Measurements from ENCODE around the gene ADAMTS12. TPM values are rescaled to one million over a fixed set of nuclear protein-coding genes. Genes with fewer than 3 reads are reported as not detected.

ADAMTS12 gene, protein sequence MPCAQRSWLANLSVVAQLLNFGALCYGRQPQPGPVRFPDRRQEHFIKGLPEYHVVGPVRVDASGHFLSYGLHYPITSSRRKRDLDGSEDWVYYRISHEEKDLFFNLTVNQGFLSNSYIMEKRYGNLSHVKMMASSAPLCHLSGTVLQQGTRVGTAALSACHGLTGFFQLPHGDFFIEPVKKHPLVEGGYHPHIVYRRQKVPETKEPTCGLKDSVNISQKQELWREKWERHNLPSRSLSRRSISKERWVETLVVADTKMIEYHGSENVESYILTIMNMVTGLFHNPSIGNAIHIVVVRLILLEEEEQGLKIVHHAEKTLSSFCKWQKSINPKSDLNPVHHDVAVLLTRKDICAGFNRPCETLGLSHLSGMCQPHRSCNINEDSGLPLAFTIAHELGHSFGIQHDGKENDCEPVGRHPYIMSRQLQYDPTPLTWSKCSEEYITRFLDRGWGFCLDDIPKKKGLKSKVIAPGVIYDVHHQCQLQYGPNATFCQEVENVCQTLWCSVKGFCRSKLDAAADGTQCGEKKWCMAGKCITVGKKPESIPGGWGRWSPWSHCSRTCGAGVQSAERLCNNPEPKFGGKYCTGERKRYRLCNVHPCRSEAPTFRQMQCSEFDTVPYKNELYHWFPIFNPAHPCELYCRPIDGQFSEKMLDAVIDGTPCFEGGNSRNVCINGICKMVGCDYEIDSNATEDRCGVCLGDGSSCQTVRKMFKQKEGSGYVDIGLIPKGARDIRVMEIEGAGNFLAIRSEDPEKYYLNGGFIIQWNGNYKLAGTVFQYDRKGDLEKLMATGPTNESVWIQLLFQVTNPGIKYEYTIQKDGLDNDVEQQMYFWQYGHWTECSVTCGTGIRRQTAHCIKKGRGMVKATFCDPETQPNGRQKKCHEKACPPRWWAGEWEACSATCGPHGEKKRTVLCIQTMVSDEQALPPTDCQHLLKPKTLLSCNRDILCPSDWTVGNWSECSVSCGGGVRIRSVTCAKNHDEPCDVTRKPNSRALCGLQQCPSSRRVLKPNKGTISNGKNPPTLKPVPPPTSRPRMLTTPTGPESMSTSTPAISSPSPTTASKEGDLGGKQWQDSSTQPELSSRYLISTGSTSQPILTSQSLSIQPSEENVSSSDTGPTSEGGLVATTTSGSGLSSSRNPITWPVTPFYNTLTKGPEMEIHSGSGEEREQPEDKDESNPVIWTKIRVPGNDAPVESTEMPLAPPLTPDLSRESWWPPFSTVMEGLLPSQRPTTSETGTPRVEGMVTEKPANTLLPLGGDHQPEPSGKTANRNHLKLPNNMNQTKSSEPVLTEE (N-terminal part only)
- polyA plus RNA-seq, result 1 to 10 TPM in 1 of 4 donors, under 1 TPM in 2, not detected in 1; 0.37 to 2.8 (median 0.54) TPM
- long read RNA-seq, donor 1, result 0 reads
- long read RNA-seq, donor 2, result 0 reads
- long read RNA-seq, donor 3, partial matches to known transcripts, result 0 of 1 reads
- long read RNA-seq, donor 3, other reads (novel, unspliced or antisense), result 0 of 1 reads
- long read RNA-seq, donor 4, result 0 reads
- long read RNA-seq, donor 5, partial matches to known transcripts, result 0 of 1 reads
- long read RNA-seq, donor 5, other reads (novel, unspliced or antisense), result 0 of 1 reads
- long read RNA-seq, donor 6, result 0 reads
- long read RNA-seq, donor 7, transcript ADAMTS12-206 (3 exons, 1,003 nt), result major isoform, 17 of 17 reads
- long read RNA-seq, donor 7, partial matches to known transcripts, result 0 of 17 reads
- long read RNA-seq, donor 7, other reads (novel, unspliced or antisense), result 0 of 17 reads
- long read RNA-seq, donor 8, result 0 reads
- long read RNA-seq, donor 9, result 0 reads
- long read RNA-seq, donor 10, result 0 reads

DNA sequence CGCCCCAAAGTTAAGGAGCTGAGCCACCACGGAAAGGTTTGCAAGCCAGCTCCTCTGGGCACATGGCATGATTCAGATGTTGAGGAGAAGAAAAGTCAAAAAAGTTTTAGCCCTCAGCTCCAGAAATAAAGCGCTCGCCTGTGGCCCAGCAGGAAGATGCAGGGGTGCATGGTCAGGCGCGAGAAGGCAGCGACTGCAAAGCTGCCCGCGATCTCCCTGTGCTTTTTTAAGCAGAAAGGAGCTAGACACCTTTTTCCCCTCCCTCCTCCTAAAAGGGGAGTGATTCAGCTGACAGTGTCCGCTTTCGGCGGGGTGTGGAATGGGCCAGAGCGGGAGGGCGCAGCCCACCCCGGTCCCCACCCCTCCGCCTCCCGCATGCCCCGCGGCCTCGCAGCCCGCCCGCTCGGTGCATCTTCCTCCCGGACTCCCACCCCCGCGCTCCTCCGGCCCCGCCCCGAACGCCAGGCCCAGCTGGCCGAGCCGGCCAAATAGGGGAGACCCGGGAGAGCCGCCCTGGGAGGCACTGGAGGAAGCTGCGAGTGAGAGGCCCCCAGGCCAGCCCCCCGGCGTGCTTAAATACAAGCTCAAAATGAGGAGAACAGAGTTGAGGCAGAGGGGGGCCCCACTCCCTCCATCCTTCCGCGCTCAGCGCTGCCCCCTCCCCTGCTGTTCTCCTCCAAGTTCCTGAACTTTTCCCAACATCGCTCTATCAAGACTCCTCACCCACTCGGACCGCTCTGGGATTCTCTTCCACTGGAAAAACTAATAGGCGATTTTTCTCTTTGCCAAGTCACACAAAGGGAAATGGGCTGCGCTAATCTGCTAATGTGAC, at the start of gene ADAMTS12:
ADAMTS12 (minus strand) TSS at position 203 of the 832 bp plus-strand sequence; CDS start at position 69, 134 bp downstream.
- H3K4me3 ChIP-seq (ENCODE audit: low read depth in 1 of 3, low read length in 3 of 3), result peak within 1 kb of the TSS in 1 of 3 donors; percentile 48
- DNase-seq (peak in 1 of 2 donors; percentile 24), FAIRE-seq (no peak)
- H3K9me3 ChIP-seq (ENCODE audit: control insufficient read depth in 2 of 2, insufficient read depth in 1 of 2, low read depth in 1 of 2, low read length in 1 of 2), result no peaks in the 10 kb centered on the region
- H3K27ac ChIP-seq (ENCODE audit: low read depth in 1 of 3, low read length in 2 of 3), result peak within 1 kb of the TSS in 2 of 3 donors; percentile 18 to 27
- H3K27me3 ChIP-seq (ENCODE audit: control insufficient read depth in 3 of 3, insufficient read depth in 3 of 3, low read length in 3 of 3), result peaks cover 0 to 39% (median 0%) of the 10 kb centered on the region in 3 donors
- no peaks in the 10 kb centered on the region for H3K4me1 ChIP-seq (ENCODE audit: control insufficient read depth in 3 of 3, insufficient read depth in 2 of 3, low read depth in 1 of 3, low read length in 2 of 3)
- WGBS, 3 donors, result 6 to 12% (median 10%) methylated on average over 39 to 45 of the region's 45 CpGs
- H3K36me3 ChIP-seq (ENCODE audit: control insufficient read depth in 3 of 3, insufficient read depth in 2 of 3, low read depth in 1 of 3, low read length in 3 of 3), result no peaks in the 10 kb centered on the region

DNA sequence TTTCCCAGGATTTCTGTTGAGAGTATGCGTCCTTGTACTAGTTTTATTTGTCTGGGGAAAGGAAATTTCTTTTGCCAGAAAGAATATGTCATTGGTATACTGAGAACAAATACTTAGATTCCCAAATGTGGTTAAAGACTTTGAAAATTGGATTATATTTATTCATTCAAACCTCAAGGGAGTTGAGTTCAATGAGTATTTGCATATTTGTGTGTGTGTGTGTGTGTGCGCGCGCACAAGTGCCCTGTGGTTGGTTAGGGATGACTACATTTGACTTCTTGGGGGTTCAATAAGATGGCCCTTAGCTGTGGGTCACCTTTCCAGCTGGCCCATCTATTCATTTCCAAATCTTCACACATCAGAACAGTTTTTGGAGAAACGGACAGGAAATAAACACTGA, 49.3 kb upstream of the ADAMTS12 start:
- no peak for FAIRE-seq
- peaks cover 0 to 70% (median 41%) of the 10 kb centered on the region in 3 donors for H3K27me3 ChIP-seq (ENCODE audit: control insufficient read depth in 3 of 3, insufficient read depth in 3 of 3, low read length in 3 of 3)
- no peaks in the 10 kb centered on the region for H3K36me3 ChIP-seq (ENCODE audit: control insufficient read depth in 3 of 3, insufficient read depth in 2 of 3, low read depth in 1 of 3, low read length in 3 of 3)
- 76 to 88% (median 88%) methylated on average over 5 of the region's 5 CpGs for WGBS, 3 donors
- H3K27ac ChIP-seq (ENCODE audit: low read depth in 1 of 3, low read length in 2 of 3), result no peak overlapping the region
- H3K9me3 ChIP-seq (ENCODE audit: control insufficient read depth in 2 of 2, insufficient read depth in 1 of 2, low read depth in 1 of 2, low read length in 1 of 2), result no peaks in the 10 kb centered on the region
- no peak overlapping the region for H3K4me3 ChIP-seq (ENCODE audit: low read depth in 1 of 3, low read length in 3 of 3)
- DNase-seq, result no peak
- H3K4me1 ChIP-seq (ENCODE audit: control insufficient read depth in 3 of 3, insufficient read depth in 2 of 3, low read depth in 1 of 3, low read length in 2 of 3), result peaks cover 0 to 3% (median 0%) of the 10 kb centered on the region in 3 donors

DNA sequence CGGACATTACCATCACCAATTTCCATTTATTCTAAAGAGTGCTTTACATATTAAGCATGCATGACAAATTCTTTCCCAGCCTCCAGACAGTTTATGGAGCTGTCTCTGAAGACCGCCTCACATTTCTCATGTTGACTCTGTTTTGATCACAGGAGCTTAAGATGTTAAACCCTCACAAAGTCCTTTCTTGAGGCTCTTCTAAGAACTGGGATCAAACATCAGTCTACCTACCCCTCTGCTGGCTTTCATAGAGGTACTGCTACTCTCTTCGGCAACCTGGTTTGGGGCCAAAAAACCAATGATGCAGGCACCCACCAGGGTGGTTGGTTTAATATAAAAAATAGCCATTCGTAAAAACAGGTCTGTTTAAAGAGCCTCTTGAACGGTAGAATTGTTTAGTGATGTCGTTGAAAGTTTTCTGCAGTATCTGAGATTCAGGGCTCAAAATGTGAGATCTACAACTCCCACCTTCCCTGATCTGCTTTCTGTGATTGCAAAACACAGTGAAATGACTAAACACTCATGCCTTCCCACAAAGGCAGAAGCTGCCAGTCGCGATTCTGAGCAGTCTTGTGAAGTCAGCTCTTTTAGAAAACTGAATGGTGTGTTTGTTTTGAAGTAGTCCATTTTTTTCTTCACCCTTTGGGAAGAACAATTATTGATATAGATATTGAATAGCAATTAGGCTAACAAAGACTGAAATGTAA, 47.9 kb upstream of the ADAMTS12 start:
- no peak for FAIRE-seq
- no peak for DNase-seq
- peaks cover 0 to 75% (median 41%) of the 10 kb centered on the region in 3 donors for H3K27me3 ChIP-seq (ENCODE audit: control insufficient read depth in 3 of 3, insufficient read depth in 3 of 3, low read length in 3 of 3)
- H3K4me1 ChIP-seq (ENCODE audit: control insufficient read depth in 3 of 3, insufficient read depth in 2 of 3, low read depth in 1 of 3, low read length in 2 of 3), result peaks cover 0 to 3% (median 0%) of the 10 kb centered on the region in 3 donors
- WGBS, 3 donors, result 77 to 81% (median 77%) methylated on average over 8 of the region's 8 CpGs
- no peaks in the 10 kb centered on the region for H3K9me3 ChIP-seq (ENCODE audit: control insufficient read depth in 2 of 2, insufficient read depth in 1 of 2, low read depth in 1 of 2, low read length in 1 of 2)
- no peaks in the 10 kb centered on the region for H3K36me3 ChIP-seq (ENCODE audit: control insufficient read depth in 3 of 3, insufficient read depth in 2 of 3, low read depth in 1 of 3, low read length in 3 of 3)
- no peak overlapping the region for H3K4me3 ChIP-seq (ENCODE audit: low read depth in 1 of 3, low read length in 3 of 3)
- no peak overlapping the region for H3K27ac ChIP-seq (ENCODE audit: low read depth in 1 of 3, low read length in 2 of 3)

DNA sequence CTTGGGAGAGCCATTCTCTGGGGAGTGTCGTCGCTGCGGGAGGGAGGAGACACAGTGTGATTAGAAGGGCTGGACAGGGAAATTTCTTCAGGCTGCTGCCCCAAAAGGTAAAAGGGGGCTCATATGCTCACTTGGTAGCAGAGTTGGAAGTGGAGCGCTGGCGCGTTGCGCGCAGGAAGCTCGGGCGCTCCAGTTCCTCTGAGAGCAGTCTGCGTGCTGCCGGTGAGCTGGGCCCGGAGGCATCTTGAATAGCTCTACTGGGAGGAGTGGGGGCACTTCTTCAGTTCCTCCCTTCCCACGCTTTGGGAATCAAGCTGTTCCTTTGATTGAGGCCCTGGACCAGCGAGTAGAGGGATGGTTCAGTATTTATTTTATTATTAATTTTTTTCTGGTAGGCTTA, 47.1 kb upstream of the ADAMTS12 start:
- Histone ChIP-seq H3K9me3 (ENCODE audit: control insufficient read depth in 2 of 2, insufficient read depth in 1 of 2, low read depth in 1 of 2, low read length in 1 of 2) (no peaks in the 10 kb centered on the region), H3K36me3 (ENCODE audit: control insufficient read depth in 3 of 3, insufficient read depth in 2 of 3, low read depth in 1 of 3, low read length in 3 of 3) (no peaks in the 10 kb centered on the region), H3K27ac (ENCODE audit: low read depth in 1 of 3, low read length in 2 of 3) (no peak overlapping the region), H3K4me3 (ENCODE audit: low read depth in 1 of 3, low read length in 3 of 3) (no peak overlapping the region), H3K27me3 (ENCODE audit: control insufficient read depth in 3 of 3, insufficient read depth in 3 of 3, low read length in 3 of 3) (peaks cover 0 to 73% (median 37%) of the 10 kb centered on the region in 3 donors), H3K4me1 (ENCODE audit: control insufficient read depth in 3 of 3, insufficient read depth in 2 of 3, low read depth in 1 of 3, low read length in 2 of 3) (peaks cover 0 to 3% (median 0%) of the 10 kb centered on the region in 3 donors)
- no peak for DNase-seq
- WGBS, 3 donors, result 14 to 61% (median 36%) methylated on average over 15 of the region's 15 CpGs
- no peak for FAIRE-seq

DNA sequence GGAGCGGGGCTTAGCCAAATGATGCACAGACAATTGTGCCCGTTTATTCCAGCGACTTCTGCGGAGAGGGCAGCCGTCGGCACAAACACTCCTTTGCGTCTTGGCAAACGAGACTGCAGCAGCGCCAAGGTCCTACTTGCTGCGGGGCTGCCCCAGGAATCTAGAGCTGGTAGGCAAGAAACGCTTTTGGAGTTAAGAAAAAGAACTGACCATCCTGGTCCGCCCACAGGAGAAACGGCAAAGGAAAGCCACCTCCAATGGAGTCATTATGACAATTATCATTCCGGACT, 46.7 kb upstream of the ADAMTS12 start:
- Histone ChIP-seq H3K9me3 (ENCODE audit: control insufficient read depth in 2 of 2, insufficient read depth in 1 of 2, low read depth in 1 of 2, low read length in 1 of 2) (no peaks in the 10 kb centered on the region), H3K4me1 (ENCODE audit: control insufficient read depth in 3 of 3, insufficient read depth in 2 of 3, low read depth in 1 of 3, low read length in 2 of 3) (peaks cover 0 to 3% (median 0%) of the 10 kb centered on the region in 3 donors), H3K27me3 (ENCODE audit: control insufficient read depth in 3 of 3, insufficient read depth in 3 of 3, low read length in 3 of 3) (peaks cover 0 to 73% (median 37%) of the 10 kb centered on the region in 3 donors), H3K36me3 (ENCODE audit: control insufficient read depth in 3 of 3, insufficient read depth in 2 of 3, low read depth in 1 of 3, low read length in 3 of 3) (no peaks in the 10 kb centered on the region), H3K27ac (ENCODE audit: low read depth in 1 of 3, low read length in 2 of 3) (no peak overlapping the region), H3K4me3 (ENCODE audit: low read depth in 1 of 3, low read length in 3 of 3) (no peak overlapping the region)
- WGBS, 3 donors, result 25 to 47% (median 38%) methylated on average over 14 of the region's 14 CpGs
- FAIRE-seq, result no peak
- no peak for DNase-seq

DNA sequence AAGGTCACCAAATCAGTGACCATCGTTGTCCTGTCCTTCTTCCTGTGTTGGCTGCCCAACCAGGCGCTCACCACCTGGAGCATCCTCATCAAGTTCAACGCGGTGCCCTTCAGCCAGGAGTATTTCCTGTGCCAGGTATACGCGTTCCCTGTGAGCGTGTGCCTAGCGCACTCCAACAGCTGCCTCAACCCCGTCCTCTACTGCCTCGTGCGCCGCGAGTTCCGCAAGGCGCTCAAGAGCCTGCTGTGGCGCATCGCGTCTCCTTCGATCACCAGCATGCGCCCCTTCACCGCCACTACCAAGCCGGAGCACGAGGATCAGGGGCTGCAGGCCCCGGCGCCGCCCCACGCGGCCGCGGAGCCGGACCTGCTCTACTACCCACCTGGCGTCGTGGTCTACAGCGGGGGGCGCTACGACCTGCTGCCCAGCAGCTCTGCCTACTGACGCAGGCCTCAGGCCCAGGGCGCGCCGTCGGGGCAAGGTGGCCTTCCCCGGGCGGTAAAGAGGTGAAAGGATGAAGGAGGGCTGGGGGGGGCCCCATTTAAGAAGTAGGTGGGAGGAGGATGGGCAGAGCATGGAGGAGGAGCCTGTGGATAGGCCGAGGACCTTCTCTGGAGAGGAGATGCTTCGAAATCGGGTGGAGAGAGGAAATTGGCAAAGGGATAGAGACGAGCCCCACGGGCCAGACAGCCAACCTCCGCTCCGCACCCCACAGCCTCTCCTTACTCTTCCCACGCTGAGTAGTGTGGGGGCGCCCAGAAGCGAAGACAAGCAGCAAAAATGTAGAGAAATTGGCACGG, 46.1 kb upstream of the ADAMTS12 start:
- DNase-seq (no peak), FAIRE-seq (no peak)
- 23 to 53% (median 50%) methylated on average over 51 to 54 of the region's 54 CpGs for WGBS, 3 donors
- Histone ChIP-seq H3K27me3 (ENCODE audit: control insufficient read depth in 3 of 3, insufficient read depth in 3 of 3, low read length in 3 of 3) (peaks cover 0 to 73% (median 37%) of the 10 kb centered on the region in 3 donors), H3K4me3 (ENCODE audit: low read depth in 1 of 3, low read length in 3 of 3) (no peak overlapping the region), H3K9me3 (ENCODE audit: control insufficient read depth in 2 of 2, insufficient read depth in 1 of 2, low read depth in 1 of 2, low read length in 1 of 2) (no peaks in the 10 kb centered on the region), H3K27ac (ENCODE audit: low read depth in 1 of 3, low read length in 2 of 3) (no peak overlapping the region), H3K4me1 (ENCODE audit: control insufficient read depth in 3 of 3, insufficient read depth in 2 of 3, low read depth in 1 of 3, low read length in 2 of 3) (peaks cover 0 to 3% (median 0%) of the 10 kb centered on the region in 3 donors), H3K36me3 (ENCODE audit: control insufficient read depth in 3 of 3, insufficient read depth in 2 of 3, low read depth in 1 of 3, low read length in 3 of 3) (no peaks in the 10 kb centered on the region)
